ENCODE data around the gene GALNS. TPM values are rescaled to one million over a fixed set of nuclear protein-coding genes. Genes with fewer than 3 reads are reported as not detected.

The GALNS gene
- total and polyA plus RNA-seq, 2 of the 4 experiments (the other 2 are of a cell fraction): 7.2 to 32.5 TPM

DNA sequence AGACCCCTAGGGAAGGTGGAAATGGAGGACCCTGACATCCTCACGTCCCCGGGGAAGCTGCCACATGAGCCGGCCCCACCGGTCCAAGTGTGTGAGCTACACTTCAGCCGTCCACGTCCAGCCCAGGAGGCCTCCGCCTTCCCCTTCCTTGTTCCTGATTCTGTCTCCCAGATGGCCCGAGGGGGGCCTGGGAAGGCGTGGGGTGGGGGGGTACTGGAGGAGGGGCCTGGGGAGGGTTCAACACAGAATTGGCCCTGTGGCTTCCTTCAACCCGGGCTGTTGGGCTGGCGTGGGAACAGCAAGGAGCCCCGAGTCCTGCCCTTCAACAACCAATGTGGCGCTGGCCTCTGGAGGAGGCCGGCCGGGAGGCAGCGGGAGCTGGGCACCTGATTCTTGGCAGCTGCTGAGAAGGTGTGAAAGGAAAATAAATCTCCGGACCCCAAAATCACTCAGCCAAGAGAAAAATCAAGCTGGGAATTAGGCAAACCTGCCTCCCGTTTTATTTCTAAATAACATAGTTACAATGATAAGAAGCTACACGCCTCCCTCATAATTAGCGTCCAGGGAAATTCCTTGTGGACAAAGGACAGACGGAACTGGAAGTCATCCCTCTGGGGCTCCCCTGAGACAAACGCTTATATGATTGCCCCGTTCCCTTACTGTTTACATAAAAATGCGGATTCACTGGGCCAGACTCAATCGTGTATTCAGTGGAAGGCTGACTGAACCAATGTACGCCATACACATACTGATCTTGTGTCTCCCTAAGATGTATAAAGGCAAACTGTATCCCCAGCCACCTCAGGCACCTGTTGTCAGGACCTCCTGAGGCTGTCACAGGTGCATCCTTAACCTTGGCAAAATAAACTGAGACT is 43.2 kb downstream of the GALNS start (continued):
- TF ChIP-seq FOS (IDR thresholded peaks at IDR 0.05; ENCODE audit: low read depth, low read length) (no peak), SMC3 (IDR thresholded peaks at IDR 0.05; ENCODE audit: low read depth, low read length) (no peak)

DNA sequence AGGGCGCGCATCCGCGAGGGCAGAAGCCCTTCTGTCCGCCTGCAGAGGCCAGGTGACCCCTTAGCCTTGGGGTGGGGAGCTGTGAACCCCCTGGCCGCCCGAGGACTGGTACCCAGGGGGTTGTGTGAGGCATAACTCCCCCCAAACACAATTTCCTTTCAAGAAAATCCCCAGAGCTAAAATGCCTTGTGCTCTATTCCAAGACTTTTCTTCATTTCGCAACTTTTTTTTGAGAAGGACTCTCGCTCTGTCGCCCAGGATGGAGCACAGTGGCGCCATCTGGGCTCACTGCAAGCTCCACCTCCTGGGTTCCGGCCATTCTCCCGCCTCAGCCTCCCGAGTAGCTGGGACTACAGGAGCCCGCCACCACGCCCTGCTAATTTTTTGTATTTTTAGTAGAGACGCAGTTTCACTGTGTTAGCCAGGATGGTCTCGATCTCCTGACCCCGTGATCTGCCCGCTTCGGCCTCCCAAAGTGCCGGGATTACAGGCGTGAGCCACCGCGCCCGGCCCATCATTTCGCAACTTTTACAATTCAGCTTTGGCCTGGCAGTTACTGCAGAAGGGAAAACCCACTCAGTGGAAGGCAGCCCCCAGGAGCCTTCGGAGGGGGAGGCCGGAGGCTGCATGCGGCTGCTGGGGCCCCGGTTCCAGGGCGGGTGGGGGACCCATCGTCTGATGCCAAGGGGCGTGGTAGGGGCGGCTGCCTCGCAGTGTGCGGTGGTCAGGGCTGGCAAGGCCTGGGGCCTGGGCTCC is 44.1 kb downstream of the GALNS start:
- TF ChIP-seq CEBPB (IDR thresholded peaks at IDR 0.05; ENCODE audit: low read depth, low read length) (peak; percentile 83), ELK1 (IDR thresholded peaks at IDR 0.05; ENCODE audit: borderline replicate concordance, low read depth, low read length) (no peak)
- Histone ChIP-seq H4K91ac (ENCODE audit: insufficient read depth, low read depth, low read length) (peak overlapping the region; percentile 57; the same call in 1 of the 2 replicates), H4K20me1 (ENCODE audit: insufficient read depth, low read length) (peaks cover 23% of the 10 kb centered on the region), H3K9ac (ENCODE audit: low read depth, low read length) (peak overlapping the region; percentile 20), H3K36me3 (ENCODE audit: control insufficient read depth, insufficient read depth, low read length) (peaks cover 14% of the 10 kb centered on the region), H2AK9ac (replicated peaks; ENCODE audit: low read depth, low read length, poor library complexity) (peak overlapping the region; percentile 95), H2BK15ac (ENCODE audit: low read depth, low read length) (no peak overlapping the region), H3K23ac (ENCODE audit: low read depth, low read length) (peak overlapping the region; percentile 2; the same call in 1 of the 2 replicates), H3K4me1 (ENCODE audit: control insufficient read depth, insufficient read depth, low read length) (peaks cover 13% of the 10 kb centered on the region), H3K4me3 (ENCODE audit: insufficient read depth, low read depth, low read length) (peak overlapping the region; percentile 60), H4K8ac (ENCODE audit: low read depth in 2 of 2, low read length in 2 of 2) (peak overlapping the region; percentile 43 to 85), H3K18ac (ENCODE audit: low read depth, low read length) (peak overlapping the region; percentile 1; the same call in 1 of the 2 replicates), H3K4ac (ENCODE audit: low read depth, low read length) (peak overlapping the region; percentile 79), H2BK5ac (ENCODE audit: low read depth, low read length, poor library complexity, severe bottlenecking) (peak overlapping the region; percentile 82), H3K27me3 (ENCODE audit: control insufficient read depth, insufficient read depth, low read length) (no peaks in the 10 kb centered on the region), H2BK120ac (ENCODE audit: low read depth, low read length) (no peak overlapping the region), H2AK5ac (ENCODE audit: low read depth, low read length) (peak overlapping the region; percentile 85), H3K9me1 (ENCODE audit: insufficient read depth, low read length) (no peaks in the 10 kb centered on the region), H3K4me2 (ENCODE audit: low read depth, low read length) (peak overlapping the region; percentile 63), H3K27ac (ENCODE audit: insufficient read depth, low read length) (peak overlapping the region; percentile 71), H3K79me1 (ENCODE audit: low read depth in 1 of 2, low read length in 2 of 2) (peaks cover 4 to 26% of the 10 kb centered on the region in 2 experiments; a peak in 2 of 4 replicates), H3K9me3 (ENCODE audit: control insufficient read depth, insufficient read depth, low read length) (no peaks in the 10 kb centered on the region), H2AFZ (replicated peaks; ENCODE audit: low read length, poor library complexity) (peak overlapping the region; percentile 97), H2BK20ac (ENCODE audit: low read depth, low read length) (no peak overlapping the region), H4K5ac (ENCODE audit: low read depth, low read length) (peak overlapping the region; percentile 38; the same call in 1 of the 2 replicates), H3K56ac (ENCODE audit: extremely low read depth, insufficient read depth, low read length) (no peak overlapping the region), H3K14ac (replicated peaks; ENCODE audit: low read depth, low read length) (no peak overlapping the region; the same call in none of the 2 replicates)
- dilution Hi-C loops (cut with HindIII; ENCODE audit: low sequenced_read_pairs, unreplicated experiment) (no loop called here), in situ Hi-C loops (cut with MboI; ENCODE audit: low sequenced_read_pairs) (no loop called here), intact Hi-C loops (cut with micrococcal nuclease) (loop anchor here (1.0 to 5.0 kb wide), 3 partner anchors 45 to 405 kb away; partner anchors contain the start of genes TRAPPC2L and ZNF778)
- WGBS, 2 experiments (ENCODE audit: extremely low coverage in 2 of 2, insufficient read length in 1 of 2): 68% methylated on average over 17 of the region's 37 CpGs; no CpG with 5 or more reads in 1 of the 2 experiments
- no TSS peak for BruUV-seq (replicated peaks)
- ATAC-seq (ENCODE audit: low read depth) (no peak; the same call in 1 of the 2 replicates), DNase-seq (peak; percentile 37)
- ChIA-PET POLR2A (ENCODE audit: unreplicated experiment) (no interaction called here), CTCF (interaction anchor here (1.6 kb wide), 1 partner anchor 45 kb away, joined by 7 read pairs; the partner anchor contains the start of genes GALNS and TRAPPC2L)

Data from IMR-90 (cell line).